ENCODE measurements around the gene RNU6-7.

- TF ChIP-seq CTCF (IDR thresholded peaks at IDR 0.05): no peak
- TF ChIP-seq POLR2A (IDR thresholded peaks at IDR 0.05): no peak
Measured at GRCh38 chr14:32232481-32232880, 30.6 kb downstream of the RNU6-7 start.
